ENCODE measurements around the gene KDSR.

KDSR gene

DNA sequence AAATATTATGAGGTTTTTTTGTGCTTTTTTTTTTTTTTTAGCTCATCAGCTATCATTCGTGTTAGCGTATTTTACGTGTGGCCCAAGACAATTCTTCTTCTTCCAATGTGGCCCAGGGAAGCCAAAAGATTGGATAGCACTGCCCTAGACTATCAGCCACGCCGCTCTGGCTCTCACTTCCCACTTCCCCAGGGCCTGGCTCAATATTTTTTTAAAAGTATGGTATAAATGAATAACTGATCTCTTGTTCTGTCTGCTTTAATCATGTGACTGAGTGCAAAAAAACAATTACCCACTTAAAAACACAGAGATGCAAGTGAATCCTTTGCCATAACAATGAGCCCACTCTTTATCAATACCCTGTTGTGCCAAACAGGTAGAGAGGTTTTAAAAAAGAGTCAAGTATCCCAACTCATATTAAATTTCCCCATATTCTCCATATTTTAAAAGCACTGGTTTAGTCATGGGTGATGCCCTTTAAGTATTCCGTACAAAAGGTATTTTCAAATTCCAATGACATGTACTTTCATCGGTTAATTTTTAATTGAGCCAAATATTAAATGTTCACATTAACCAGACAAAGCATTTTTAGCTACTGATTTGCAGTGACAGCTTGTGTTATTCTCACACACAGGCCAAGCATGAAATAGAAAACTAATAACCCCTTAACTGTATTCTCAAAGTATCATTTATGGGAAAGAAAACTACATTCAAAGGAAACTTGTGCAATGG, 60.0 kb downstream of the KDSR start:
- no peak for DNase-seq (ENCODE audit: low read depth in 2 of 2)

- DNase-seq (ENCODE audit: low read depth in 2 of 2), result no peak
Observed at GRCh38 chr18:63306249-63306648, 60.8 kb downstream of the KDSR start.

- DNase-seq (ENCODE audit: low read depth in 2 of 2), result no peak
Observed at GRCh38 chr18:63303547-63303946, 63.5 kb downstream of the KDSR start.

- DNase-seq (ENCODE audit: low read depth in 2 of 2), result no peak
Observed at GRCh38 chr18:63302636-63303405, 64.2 kb downstream of the KDSR start.

GRCh38 chr18:63302220-63302619, 64.8 kb downstream of the KDSR start:
- no peak for DNase-seq (ENCODE audit: low read depth in 2 of 2)

DNA sequence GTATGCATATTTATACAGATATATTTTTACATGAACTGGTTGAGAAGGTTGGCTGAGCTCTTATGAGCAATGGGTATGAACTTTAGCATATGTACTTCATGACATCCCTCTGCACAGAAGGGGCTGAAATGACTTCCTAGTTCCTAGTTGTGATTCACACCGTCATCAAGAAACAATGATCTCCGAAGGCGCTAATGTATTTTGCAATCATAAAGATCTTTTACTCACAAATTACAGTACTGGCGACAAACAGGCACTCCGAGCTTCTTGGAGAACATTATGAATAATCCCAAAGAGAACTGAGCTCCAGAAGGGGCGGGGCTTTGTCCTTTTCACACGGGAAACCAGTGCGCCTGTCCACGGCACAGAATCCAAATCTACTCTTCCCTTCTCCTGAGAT, 65.6 kb downstream of the KDSR start:
- no peak for DNase-seq (ENCODE audit: low read depth in 2 of 2)

GRCh38 chr18:63299837-63300745, 66.9 kb downstream of the KDSR start:
- DNase-seq (ENCODE audit: low read depth in 2 of 2), result peak in 1 of 2 donors; percentile 44

GRCh38 chr18:63298400-63299365, 68.3 kb downstream of the KDSR start:
- no peak for DNase-seq (ENCODE audit: low read depth in 2 of 2)

GRCh38 chr18:63297687-63298399, 69.2 kb downstream of the KDSR start:
- DNase-seq (ENCODE audit: low read depth in 2 of 2), result no peak

- DNase-seq (ENCODE audit: low read depth in 2 of 2), result no peak
Observed at GRCh38 chr18:63293935-63294334, 73.1 kb downstream of the KDSR start.

GRCh38 chr18:63292831-63293683, 73.9 kb downstream of the KDSR start:
- DNase-seq (ENCODE audit: low read depth in 2 of 2), result no peak

DNA sequence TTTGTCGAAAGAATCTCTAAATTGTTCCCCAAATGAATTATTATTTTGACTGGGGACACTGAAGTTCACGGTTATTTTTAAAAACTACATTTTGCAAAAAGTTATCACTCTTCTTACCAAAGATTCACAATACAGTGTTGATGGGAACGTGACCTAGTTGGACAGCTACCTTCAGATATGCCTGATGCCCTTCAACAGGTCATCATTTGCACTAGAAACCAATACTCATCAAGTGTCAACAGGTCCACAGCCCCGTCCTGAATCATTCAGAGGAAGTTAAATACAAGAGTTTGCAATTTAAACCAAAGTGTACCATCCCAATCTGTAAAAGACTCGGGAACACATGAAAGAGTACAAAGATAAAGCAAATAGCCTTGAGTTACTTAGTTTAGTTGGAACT, 75.7 kb downstream of the KDSR start:
- no peak for DNase-seq (ENCODE audit: low read depth in 2 of 2)

DNA sequence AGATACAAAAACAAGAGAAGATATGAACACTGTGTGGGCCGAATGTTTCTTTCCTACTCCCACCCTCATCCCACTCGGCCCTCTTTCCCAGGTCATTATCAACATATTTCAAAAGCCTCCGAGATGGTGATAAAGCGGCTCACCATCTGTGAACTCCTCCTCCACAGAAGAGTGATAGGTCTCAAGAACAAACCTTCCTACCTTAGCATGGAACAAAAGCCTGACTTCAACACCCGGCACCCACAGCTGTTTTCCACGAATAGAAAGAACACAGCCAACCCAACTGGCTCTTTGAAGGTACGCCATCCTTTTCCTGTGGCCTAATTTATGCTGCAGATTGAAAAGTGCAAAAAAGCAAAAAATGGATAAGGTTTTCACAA, 76.2 kb downstream of the KDSR start:
- no peak for DNase-seq (ENCODE audit: low read depth in 2 of 2)

- no peak for DNase-seq (ENCODE audit: low read depth in 2 of 2)
Observed at GRCh38 chr18:63290166-63290820, 76.7 kb downstream of the KDSR start.

GRCh38 chr18:63288311-63288710, 78.7 kb downstream of the KDSR start:
- no peak for DNase-seq (ENCODE audit: low read depth in 2 of 2)

GRCh38 chr18:63287691-63288220, 79.2 kb downstream of the KDSR start:
- DNase-seq (ENCODE audit: low read depth in 2 of 2), result no peak

- no peak for DNase-seq (ENCODE audit: low read depth in 2 of 2)
Observed at GRCh38 chr18:63286926-63287325, 80.1 kb downstream of the KDSR start.

DNA sequence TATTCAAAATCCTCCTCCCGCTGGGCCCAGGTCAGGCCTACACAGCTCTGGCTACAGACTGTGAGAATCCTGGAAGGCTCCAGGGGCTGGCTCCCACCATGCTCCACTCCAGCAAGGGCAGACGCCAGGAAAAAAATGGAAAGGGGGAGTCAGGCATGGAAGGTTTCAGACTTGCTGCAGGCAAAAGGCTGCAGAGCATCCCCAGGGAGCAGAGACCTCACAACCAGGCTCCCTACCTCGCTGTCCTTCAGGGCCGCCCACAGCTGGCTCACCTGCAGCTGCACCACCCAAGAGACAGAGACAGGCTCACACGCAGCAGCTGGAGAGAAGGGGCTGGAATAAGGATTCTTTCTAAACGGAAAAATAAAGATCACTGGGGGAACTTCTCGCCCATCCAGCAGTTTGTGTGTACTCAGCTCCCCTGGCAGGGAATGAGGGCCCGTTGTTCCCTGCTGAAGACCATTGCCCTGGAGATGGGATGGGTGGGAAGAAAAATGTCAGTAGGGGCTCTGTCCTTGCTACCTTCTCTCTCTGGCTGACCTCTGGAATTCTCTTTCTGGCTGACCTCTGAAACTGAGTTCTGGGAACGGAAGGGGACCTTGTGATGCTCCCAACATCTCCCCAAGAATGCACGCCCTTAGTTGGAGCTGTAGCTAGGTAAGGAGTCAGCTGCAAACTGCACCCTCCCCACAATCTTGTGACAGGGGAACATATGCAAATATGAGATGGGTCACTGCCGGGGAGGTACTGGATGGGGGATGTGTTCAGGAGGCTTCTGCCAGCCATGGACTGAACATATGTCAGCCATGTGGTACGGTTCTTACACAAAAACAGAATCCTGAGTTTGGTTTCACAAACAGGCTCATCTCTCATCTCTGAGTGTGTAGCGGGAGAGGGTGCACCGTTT, 81.9 kb downstream of the KDSR start:
- no peak for DNase-seq (ENCODE audit: low read depth in 2 of 2)
